ENCODE data around the gene DTNBP1. TPM values are rescaled to one million over a fixed set of nuclear protein-coding genes. Genes with fewer than 3 reads are reported as not detected.

DTNBP1 gene
- total and polyA plus RNA-seq, 2 donors (not counting 1 experiment from before 2014, with no cell fraction given): 9.9 to 13.6 TPM

DNA sequence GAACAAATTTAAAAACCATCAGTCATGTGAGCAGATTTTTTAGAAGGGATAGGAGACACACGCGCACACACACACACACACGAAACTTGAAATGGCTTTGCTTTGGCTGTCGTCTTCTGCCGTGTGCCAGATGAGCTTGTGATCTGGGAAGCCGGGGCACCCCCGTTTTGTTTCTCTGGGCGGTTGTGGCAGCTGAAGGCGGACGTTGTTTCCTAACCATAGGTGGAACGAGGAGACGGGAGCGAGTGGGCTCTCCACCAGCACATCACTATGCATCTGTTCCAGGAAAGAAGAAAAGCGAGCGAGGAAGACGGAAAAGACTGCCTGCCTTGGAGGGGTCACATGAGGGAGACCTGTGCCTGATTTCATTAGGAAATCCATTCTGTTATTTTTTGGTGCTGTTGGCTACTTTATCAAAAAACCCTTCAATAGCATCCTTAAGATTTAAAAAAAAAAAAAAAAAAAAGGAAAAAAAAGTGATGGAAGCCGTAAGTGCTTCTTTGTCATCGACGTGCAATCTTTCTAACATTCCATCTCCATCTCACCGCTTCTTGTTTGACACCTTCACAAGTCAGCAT is 142.1 kb downstream of the DTNBP1 start:
- Histone ChIP-seq H3K79me2 (ENCODE audit: control insufficient read depth, insufficient read depth, low read length) (no peaks in the 10 kb centered on the region), H3K4me1 (ENCODE audit: control insufficient read depth, extremely low read depth, insufficient read depth, low read length) (no peaks in the 10 kb centered on the region), H3K27ac (ENCODE audit: insufficient read depth, low read length) (no peak overlapping the region), H3K4me2 (ENCODE audit: extremely low read depth, insufficient read depth, low read length) (no peak overlapping the region), H3K9ac (ENCODE audit: insufficient read depth, low read length) (no peak overlapping the region), H3K27me3 (ENCODE audit: control insufficient read depth, insufficient read depth, low read length) (no peaks in the 10 kb centered on the region), H2AFZ (ENCODE audit: low read length) (no peak overlapping the region), H3K9me3 (ENCODE audit: control insufficient read depth, insufficient read depth, low read depth, low read length) (no peaks in the 10 kb centered on the region), H3K4me3 (replicated peaks in 1 of 4; ENCODE audit: control extremely low read depth in 1 of 4, insufficient read depth in 1 of 4, low read depth in 3 of 4, low read length in 4 of 4) (no peak overlapping the region), H3K36me3 (ENCODE audit: control insufficient read depth, insufficient read depth, low read length) (peaks cover 8% of the 10 kb centered on the region), H4K20me1 (ENCODE audit: control insufficient read depth, extremely low read depth, insufficient read depth, low read length) (no peaks in the 10 kb centered on the region)
- TF ChIP-seq CTCF (conservative IDR thresholded peaks at IDR 0.05 in 1 of 2, IDR thresholded peaks at IDR 0.05 in 1 of 2; ENCODE audit: low read depth in 1 of 2, low read length in 2 of 2) (no peak), EZH2 (IDR thresholded peaks at IDR 0.05; ENCODE audit: low read length, missing control alignments) (no peak)
- no peak for DNase-seq (ENCODE audit: low read depth in 2 of 2)

DNA sequence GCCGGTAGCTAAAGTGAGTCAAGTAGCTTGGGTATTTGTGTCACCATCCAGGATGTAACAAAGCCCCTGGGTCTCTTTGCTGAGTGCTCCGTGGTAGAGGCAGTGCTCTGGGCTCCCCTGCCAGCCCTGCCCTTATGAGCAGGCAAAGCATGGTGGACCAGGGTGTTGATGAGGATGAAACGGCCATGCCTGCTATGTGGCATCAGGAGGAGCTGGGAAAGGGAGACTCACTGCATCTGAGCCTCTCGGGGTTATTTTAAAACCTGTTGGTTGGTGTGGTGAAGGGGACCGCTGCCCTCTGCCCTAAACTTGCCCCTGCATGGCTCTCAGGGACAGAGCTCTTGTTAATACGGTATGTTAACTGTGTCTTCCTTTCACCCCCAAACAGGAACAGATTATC is 143.1 kb downstream of the DTNBP1 start:
- Histone ChIP-seq H3K79me2 (ENCODE audit: control insufficient read depth, insufficient read depth, low read length) (no peaks in the 10 kb centered on the region), H3K27ac (ENCODE audit: insufficient read depth, low read length) (no peak overlapping the region), H2AFZ (ENCODE audit: low read length) (no peak overlapping the region), H3K9me3 (ENCODE audit: control insufficient read depth, insufficient read depth, low read depth, low read length) (no peaks in the 10 kb centered on the region), H3K27me3 (ENCODE audit: control insufficient read depth, insufficient read depth, low read length) (no peaks in the 10 kb centered on the region), H3K9ac (ENCODE audit: insufficient read depth, low read length) (no peak overlapping the region), H4K20me1 (ENCODE audit: control insufficient read depth, extremely low read depth, insufficient read depth, low read length) (no peaks in the 10 kb centered on the region), H3K4me1 (ENCODE audit: control insufficient read depth, extremely low read depth, insufficient read depth, low read length) (no peaks in the 10 kb centered on the region), H3K4me2 (ENCODE audit: extremely low read depth, insufficient read depth, low read length) (no peak overlapping the region), H3K4me3 (replicated peaks in 1 of 4; ENCODE audit: control extremely low read depth in 1 of 4, insufficient read depth in 1 of 4, low read depth in 3 of 4, low read length in 4 of 4) (no peak overlapping the region), H3K36me3 (ENCODE audit: control insufficient read depth, insufficient read depth, low read length) (peaks cover 8% of the 10 kb centered on the region)
- DNase-seq (ENCODE audit: low read depth in 2 of 2): no peak
- TF ChIP-seq CTCF (conservative IDR thresholded peaks at IDR 0.05 in 1 of 2, IDR thresholded peaks at IDR 0.05 in 1 of 2; ENCODE audit: low read depth in 1 of 2, low read length in 2 of 2) (no peak), EZH2 (IDR thresholded peaks at IDR 0.05; ENCODE audit: low read length, missing control alignments) (no peak)

DNA sequence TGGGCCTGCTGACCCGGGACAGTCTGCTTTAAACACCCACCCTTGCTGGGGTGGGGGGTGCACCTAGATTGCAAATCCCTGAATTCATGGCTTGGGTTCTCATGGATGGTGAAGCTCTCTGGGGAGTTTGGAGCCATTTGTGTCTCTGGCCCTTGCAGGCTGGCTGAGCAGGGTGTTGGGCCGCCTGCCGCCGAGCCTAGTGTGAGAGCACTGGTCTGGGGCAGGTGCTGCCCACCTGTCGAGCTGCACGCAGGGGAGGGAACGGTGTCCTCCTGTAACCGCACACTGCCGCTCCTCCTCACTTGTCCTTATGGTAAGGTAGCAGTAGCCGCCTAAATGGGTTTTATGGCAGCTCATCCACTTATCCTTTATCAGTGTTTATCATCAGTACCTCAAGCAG is 143.9 kb downstream of the DTNBP1 start:
- Histone ChIP-seq H3K27me3 (ENCODE audit: control insufficient read depth, insufficient read depth, low read length) (no peaks in the 10 kb centered on the region), H2AFZ (ENCODE audit: low read length) (no peak overlapping the region), H3K4me1 (ENCODE audit: control insufficient read depth, extremely low read depth, insufficient read depth, low read length) (no peaks in the 10 kb centered on the region), H4K20me1 (ENCODE audit: control insufficient read depth, extremely low read depth, insufficient read depth, low read length) (no peaks in the 10 kb centered on the region), H3K27ac (ENCODE audit: insufficient read depth, low read length) (no peak overlapping the region), H3K9ac (ENCODE audit: insufficient read depth, low read length) (no peak overlapping the region), H3K79me2 (ENCODE audit: control insufficient read depth, insufficient read depth, low read length) (no peaks in the 10 kb centered on the region), H3K36me3 (ENCODE audit: control insufficient read depth, insufficient read depth, low read length) (peaks cover 11% of the 10 kb centered on the region), H3K4me3 (replicated peaks in 1 of 4; ENCODE audit: control extremely low read depth in 1 of 4, insufficient read depth in 1 of 4, low read depth in 3 of 4, low read length in 4 of 4) (no peak overlapping the region), H3K9me3 (ENCODE audit: control insufficient read depth, insufficient read depth, low read depth, low read length) (no peaks in the 10 kb centered on the region), H3K4me2 (ENCODE audit: extremely low read depth, insufficient read depth, low read length) (no peak overlapping the region)
- no peak for DNase-seq (ENCODE audit: low read depth in 2 of 2)
- TF ChIP-seq EZH2 (IDR thresholded peaks at IDR 0.05; ENCODE audit: low read length, missing control alignments): no peak
- TF ChIP-seq CTCF (conservative IDR thresholded peaks at IDR 0.05 in 1 of 2, IDR thresholded peaks at IDR 0.05 in 1 of 2; ENCODE audit: low read depth in 1 of 2, low read length in 2 of 2): no peak
